Lower lobe of right lung (tissue), 2 donors: Measurements from ENCODE around the gene FXYD4. TPM values are rescaled to one million over a fixed set of nuclear protein-coding genes. Genes with fewer than 3 reads are reported as not detected.
A peak's percentile ranks its signal among the peaks of the same experiment; 100 is the strongest.

ENCODE experiments used
- ATAC-seq, 2 donors: fragments of 200-7000 bp; cut with Tn5 transposase; one replicate each; pipeline ENCODE4 v1.9.1; 2020 to 2022; ENCODE audit warnings: mild to moderate bottlenecking in 2 of 2, moderate library complexity in 2 of 2
- DNase-seq: peaks from one replicate; pipeline ENCODE4 v3.0.0-alpha.2; 2020
- H3K27ac ChIP-seq: fragments of 200-600 bp; one replicate; pipeline ENCODE4 v1.8.0; 2022
- H3K27me3 ChIP-seq: fragments of 200-600 bp; one replicate; pipeline ENCODE4 v1.8.0; 2022; ENCODE audit warnings: low read depth
- H3K36me3 ChIP-seq: fragments of 200-600 bp; one replicate; pipeline ENCODE4 v1.8.0; 2022; ENCODE audit warnings: mild to moderate bottlenecking
- H3K4me1 ChIP-seq: fragments of 200-600 bp; one replicate; pipeline ENCODE4 v1.8.0; 2022
- H3K4me3 ChIP-seq: fragments of 200-600 bp; one replicate; pipeline ENCODE4 v1.8.0; 2022; ENCODE audit warnings: mild to moderate bottlenecking
- H3K9me3 ChIP-seq: fragments of 200-600 bp; one replicate; pipeline ENCODE4 v1.8.0; 2022
- intact Hi-C: fragments of 100-400 bp; cut with DNase I; formaldehyde crosslinking; loops from one replicate; pipeline ENCODE4 v1.11.0; 2022
- total RNA-seq: library from RNA; stranded (reverse); fragmentation: NEBNext Ultra II Directional; extraction: Animal tissue kit (Norgen Biotek cat#: 25700); gene quantifications from one replicate; pipeline ENCODE4 v1.2.1, GENCODE V29; 2021
- TF ChIP-seq, protein P1 (sequence below): fragments of 200-600 bp; IDR thresholded peaks from one replicate; pipeline ENCODE4 v1.8.0; 2022; ENCODE audit warnings: antibody characterized with exemption, mild to moderate bottlenecking
- donor health status: DM: no; HTN: yes; CAD: no; lungs with severe emphysema.

The FXYD4 gene
- total RNA-seq, 1 donor from 2014 or later: not detected

DNA sequence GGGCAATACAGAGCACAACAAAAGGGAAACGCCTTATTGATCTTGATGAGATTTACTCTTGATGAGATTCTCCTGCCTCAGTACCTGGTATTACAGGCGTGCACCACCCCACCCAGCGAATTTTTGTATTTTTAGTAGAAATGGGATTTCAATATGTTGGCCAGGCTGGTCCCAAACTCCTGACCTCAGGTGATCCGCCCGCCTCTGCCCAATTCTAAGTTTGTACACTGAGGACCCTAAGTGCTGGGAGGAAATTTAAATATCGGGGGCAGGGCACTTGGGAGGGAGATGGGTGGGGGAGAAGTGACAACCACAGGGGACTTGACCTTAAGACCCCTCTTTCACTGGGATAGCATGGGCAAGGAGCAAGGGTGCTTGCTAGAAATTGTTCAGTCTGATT is 23.4 kb downstream of the FXYD4 start:
- Histone ChIP-seq H3K9me3 (no peaks in the 10 kb centered on the region), H3K4me3 (peak overlapping the region; percentile 79), H3K27me3 (no peaks in the 10 kb centered on the region), H3K36me3 (peaks cover 59% of the 10 kb centered on the region), H3K27ac (peak overlapping the region; percentile 97), H3K4me1 (peaks cover 72% of the 10 kb centered on the region)
- no peak for DNase-seq
- TF ChIP-seq, protein P1, sequence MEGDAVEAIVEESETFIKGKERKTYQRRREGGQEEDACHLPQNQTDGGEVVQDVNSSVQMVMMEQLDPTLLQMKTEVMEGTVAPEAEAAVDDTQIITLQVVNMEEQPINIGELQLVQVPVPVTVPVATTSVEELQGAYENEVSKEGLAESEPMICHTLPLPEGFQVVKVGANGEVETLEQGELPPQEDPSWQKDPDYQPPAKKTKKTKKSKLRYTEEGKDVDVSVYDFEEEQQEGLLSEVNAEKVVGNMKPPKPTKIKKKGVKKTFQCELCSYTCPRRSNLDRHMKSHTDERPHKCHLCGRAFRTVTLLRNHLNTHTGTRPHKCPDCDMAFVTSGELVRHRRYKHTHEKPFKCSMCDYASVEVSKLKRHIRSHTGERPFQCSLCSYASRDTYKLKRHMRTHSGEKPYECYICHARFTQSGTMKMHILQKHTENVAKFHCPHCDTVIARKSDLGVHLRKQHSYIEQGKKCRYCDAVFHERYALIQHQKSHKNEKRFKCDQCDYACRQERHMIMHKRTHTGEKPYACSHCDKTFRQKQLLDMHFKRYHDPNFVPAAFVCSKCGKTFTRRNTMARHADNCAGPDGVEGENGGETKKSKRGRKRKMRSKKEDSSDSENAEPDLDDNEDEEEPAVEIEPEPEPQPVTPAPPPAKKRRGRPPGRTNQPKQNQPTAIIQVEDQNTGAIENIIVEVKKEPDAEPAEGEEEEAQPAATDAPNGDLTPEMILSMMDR: no peak
- ATAC-seq: no peak
- intact Hi-C loops: no loop called here

DNA sequence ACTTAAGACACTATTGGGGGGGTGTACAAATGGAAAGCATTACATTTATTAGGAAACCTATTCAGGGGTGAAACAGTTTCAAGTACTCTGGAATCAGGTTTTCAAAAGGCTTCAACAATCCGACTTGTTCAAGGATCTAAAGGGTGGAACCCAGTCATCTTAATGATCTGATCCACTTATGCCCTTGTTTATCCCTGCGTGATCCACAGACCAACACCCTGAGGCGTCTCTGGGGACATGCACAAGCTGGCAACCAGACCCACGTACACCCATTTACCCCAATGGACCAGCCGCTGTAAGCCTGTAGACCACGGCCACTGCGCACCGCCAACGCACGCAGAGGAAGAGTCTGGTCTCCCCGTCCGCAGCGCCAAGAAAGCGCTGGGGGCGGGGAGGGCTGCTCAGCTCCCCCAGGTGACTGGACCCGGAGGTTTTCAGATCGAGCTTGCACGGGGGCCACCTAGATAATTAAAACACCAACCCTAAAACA is 24.2 kb downstream of the FXYD4 start:
- Histone ChIP-seq H3K36me3 (peaks cover 53% of the 10 kb centered on the region), H3K27me3 (no peaks in the 10 kb centered on the region), H3K27ac (peak overlapping the region; percentile 97), H3K4me1 (peaks cover 76% of the 10 kb centered on the region), H3K9me3 (no peaks in the 10 kb centered on the region), H3K4me3 (peak overlapping the region; percentile 79)
- intact Hi-C loops: no loop called here
- no peak for DNase-seq
- peak in 1 of 2 donors; percentile 1 for ATAC-seq
- TF ChIP-seq, protein P1: no peak

DNA sequence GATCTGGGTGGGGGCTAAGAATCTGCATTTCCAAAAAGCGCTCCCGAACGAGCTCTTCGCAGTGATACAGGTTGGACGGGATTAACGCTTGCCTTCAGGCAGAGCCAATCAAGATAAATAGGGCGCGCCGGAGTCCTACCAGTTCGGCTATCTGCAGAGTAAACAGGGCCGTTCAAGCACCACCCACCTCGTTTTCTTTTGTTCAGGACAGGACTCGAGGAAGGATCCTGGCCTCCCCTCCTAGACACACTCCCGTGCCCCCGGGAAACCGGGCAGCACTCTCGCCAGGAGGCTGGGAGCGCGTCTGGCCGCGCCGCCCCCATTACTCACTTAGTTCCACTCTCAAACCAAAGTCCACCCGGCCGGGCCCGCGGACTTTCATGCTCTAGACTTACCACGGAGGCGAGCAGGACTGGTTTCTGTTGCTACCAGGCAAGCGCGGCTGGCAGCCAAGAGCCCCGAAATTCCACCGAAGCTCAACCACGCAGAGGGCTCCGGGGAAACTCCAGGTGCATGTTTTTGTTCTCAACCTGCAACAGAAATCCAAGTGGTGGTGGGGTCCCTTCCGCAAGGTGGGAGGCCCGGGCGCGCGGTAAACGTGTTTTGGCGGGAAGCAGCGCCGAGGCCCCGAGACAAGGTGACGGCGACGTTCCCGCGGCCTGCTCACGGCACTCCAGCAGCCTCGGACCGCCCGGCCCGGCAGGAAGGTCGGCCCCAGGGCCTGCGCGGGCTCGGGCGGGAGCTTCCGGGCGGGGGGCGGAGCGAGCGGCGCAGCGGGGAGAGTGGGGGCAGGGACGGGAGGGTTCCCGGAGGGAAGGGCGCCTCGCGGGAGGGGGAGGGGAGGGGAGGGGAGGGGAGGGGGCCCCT is 24.9 kb downstream of the FXYD4 start:
- no peaks in the 10 kb centered on the region for H3K27me3 ChIP-seq
- intact Hi-C loops: no loop called here
- ATAC-seq: peak; percentile 95 to 96
- peaks cover 80% of the 10 kb centered on the region for H3K4me1 ChIP-seq
- TF ChIP-seq, protein P1: no peak
- H3K36me3 ChIP-seq: peaks cover 47% of the 10 kb centered on the region
- peak overlapping the region; percentile 79 for H3K4me3 ChIP-seq
- H3K9me3 ChIP-seq: no peaks in the 10 kb centered on the region
- H3K27ac ChIP-seq: peak overlapping the region; percentile 97
- peak; percentile 86 for DNase-seq

DNA sequence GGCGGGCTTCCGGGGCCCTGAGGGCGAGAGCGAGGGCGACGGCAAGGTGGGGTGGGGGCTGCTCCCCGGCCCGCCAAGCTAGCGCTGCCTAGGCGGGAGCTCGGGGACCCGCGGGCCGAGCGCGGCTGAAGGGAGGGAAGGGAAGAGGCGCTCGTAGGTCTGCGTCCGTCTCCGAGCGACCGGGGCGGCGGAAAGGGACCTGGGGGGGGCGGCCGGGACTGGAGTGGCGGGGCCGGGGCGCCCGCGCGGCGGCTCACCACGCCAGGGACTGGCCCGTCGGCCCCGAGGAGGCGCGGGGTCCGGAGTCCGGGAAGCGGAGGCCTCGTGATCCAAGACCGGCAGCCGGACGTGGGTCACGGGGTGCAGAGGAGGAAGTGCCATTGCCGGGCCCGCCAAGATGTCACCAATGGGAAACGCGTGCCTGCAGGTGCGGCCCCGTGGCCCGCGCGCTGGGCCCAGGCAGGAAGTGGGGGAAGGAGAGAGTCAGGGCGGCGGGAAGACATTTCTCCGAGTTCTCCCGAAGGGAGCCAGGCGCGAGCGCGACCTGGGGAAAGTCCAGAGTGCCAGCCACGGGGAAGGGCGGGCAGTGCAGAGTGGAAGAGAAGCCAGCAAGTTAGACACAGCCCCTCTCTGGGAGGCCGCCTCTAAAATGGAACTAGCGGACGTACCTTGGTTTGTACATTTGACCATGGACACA is 25.6 kb downstream of the FXYD4 start:
- TF ChIP-seq, protein P1: no peak
- Histone ChIP-seq H3K27ac (peak overlapping the region; percentile 97), H3K36me3 (peaks cover 39% of the 10 kb centered on the region), H3K27me3 (no peaks in the 10 kb centered on the region), H3K4me1 (peaks cover 82% of the 10 kb centered on the region), H3K9me3 (no peaks in the 10 kb centered on the region), H3K4me3 (peak overlapping the region; percentile 79)
- peak; percentile 95 for DNase-seq
- peak; percentile 93 to 95 for ATAC-seq
- intact Hi-C loops: no loop called here

DNA sequence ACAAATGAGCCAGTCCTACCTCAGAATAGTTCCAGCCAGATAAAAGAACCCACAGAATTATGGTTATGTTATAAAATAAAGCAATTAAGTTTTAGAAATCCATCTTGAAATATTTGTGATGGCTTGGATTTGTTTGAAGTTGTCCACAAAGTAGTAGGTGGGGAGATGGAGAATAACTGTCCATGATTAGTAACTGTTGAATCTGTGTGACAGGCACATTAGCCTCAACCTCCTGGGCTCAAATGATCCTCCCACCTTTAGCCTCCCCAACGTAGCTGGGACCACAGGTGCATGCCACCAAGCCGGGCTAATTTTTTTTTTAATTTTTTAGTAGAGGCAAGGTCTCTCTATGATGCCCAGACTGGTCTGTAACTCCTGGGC is 27.5 kb downstream of the FXYD4 start:
- Histone ChIP-seq H3K27me3 (no peaks in the 10 kb centered on the region), H3K9me3 (no peaks in the 10 kb centered on the region), H3K4me1 (peaks cover 87% of the 10 kb centered on the region), H3K4me3 (no peak overlapping the region), H3K36me3 (peaks cover 36% of the 10 kb centered on the region), H3K27ac (peak overlapping the region; percentile 97)
- no peak for ATAC-seq
- DNase-seq: no peak
- TF ChIP-seq, protein P1: no peak
- intact Hi-C loops: no loop called here
